Nephron progenitor cell (in vitro differentiated cells): ENCODE results near the gene RASSF7.
A peak's percentile ranks its signal among the peaks of the same experiment; 100 is the strongest.

ENCODE experiments used
- DNase-seq: peaks from one replicate; pipeline ENCODE4 v3.0.0; 2021
- H3K27ac Mint-ChIP-seq: 2 replicates; pipeline ENCODE4 v1.8.0; 2021; ENCODE audit warnings: mild to moderate bottlenecking, moderate library complexity, mixed read lengths
- H3K27me3 Mint-ChIP-seq: 2 replicates; pipeline ENCODE4 v1.8.0; 2021; ENCODE audit warnings: mild to moderate bottlenecking, low read depth, mixed read lengths; ENCODE audit not compliant: poor library complexity
- H3K36me3 Mint-ChIP-seq: 2 replicates; pipeline ENCODE4 v1.8.0; 2021; ENCODE audit warnings: low read depth, mixed read lengths
- H3K4me1 Mint-ChIP-seq: 2 replicates; pipeline ENCODE4 v1.8.0; 2021; ENCODE audit warnings: mixed read lengths
- H3K4me3 Mint-ChIP-seq: 2 replicates; pipeline ENCODE4 v1.8.0; 2021; ENCODE audit warnings: mild to moderate bottlenecking, moderate library complexity, mixed read lengths
- H3K9me3 Mint-ChIP-seq: 2 replicates; pipeline ENCODE4 v1.8.0; 2021; ENCODE audit warnings: mild to moderate bottlenecking, moderate library complexity, mixed read lengths
- TF ChIP-seq, protein P1 (sequence below): fragments of 200-600 bp; sonication (generic); IDR thresholded peaks from 2 replicates; pipeline ENCODE4 v1.5.0; 2021; ENCODE audit warnings: antibody characterized with exemption

The RASSF7 gene

DNA sequence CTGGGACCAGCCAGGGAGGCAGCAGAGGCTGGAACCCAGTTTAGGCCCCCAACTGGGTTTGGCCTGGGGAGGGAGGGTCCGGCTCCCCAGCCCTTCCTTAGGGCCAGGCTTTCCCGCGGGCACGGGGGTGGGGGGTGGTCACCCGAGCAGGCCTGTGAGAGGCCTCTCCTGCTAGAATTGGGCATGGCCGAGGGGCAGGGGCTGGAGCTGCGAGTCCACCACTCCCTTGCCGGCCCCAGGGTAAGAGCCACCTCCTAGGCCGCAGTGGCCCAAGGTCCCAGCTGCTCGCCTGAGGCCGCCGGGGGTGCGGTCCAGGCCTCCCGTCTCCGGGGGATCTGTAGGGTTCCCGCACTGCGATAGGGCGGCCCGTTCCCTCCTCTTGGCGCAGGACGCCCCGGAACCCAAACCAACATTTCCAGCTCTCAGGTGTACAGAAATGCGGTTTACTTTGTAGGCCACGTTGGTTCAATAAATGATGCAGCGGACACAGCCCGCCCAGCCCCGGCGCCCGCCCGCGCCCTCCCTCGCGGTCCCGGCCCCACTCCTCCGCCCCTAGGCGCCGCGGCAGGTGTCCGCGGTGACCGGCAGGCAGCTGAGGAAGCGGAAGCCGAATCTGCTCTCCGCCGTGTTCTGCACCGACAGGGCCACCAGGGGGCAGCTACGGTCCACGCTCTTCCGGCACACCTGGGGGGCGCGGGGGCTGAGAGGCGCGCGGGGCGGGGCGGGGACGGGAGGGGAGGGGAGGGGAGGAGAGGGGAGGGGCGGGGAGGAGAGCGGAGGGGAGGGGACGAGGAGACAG lies 6.1 kb upstream of the RASSF7 start:
- no peaks in the 10 kb centered on the region for H3K9me3 Mint-ChIP-seq

DNA sequence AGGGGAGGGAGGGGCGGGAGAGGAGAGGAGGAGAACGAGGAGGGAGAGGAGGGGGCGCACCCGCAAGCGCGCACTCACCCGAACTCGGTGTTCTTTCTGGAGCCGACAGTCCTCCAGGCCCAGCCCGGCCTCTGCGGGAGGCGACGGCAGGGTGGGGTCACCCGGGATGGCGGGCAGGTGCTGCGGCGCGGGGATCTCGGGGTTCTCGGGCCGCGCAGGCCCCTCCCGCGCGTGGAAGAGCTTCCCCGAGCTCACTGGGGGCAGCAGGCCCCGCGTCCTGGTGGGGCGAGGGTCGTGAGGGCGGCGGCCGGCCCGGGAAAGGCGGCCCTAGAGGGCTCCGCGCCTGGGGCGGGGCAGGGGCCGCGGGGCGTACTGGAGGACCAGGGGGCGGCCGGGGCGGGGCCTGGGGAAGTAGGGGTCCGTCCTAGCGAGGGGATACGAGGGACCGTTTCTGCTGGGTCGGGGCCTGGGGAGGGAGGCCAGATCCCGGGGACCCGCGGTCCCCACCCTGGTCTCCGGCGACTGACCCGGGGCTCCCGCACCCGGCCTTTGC lies 5.5 kb upstream of the RASSF7 start:
- Mint-ChIP-seq H3K27ac (no peak overlapping the region), H3K9me3 (no peaks in the 10 kb centered on the region), H3K27me3 (peaks cover 42% of the 10 kb centered on the region), H3K4me3 (no peak overlapping the region), H3K36me3 (no peaks in the 10 kb centered on the region), H3K4me1 (peaks cover 18% of the 10 kb centered on the region)
- peak; percentile 49 for DNase-seq
- TF ChIP-seq, protein P1, sequence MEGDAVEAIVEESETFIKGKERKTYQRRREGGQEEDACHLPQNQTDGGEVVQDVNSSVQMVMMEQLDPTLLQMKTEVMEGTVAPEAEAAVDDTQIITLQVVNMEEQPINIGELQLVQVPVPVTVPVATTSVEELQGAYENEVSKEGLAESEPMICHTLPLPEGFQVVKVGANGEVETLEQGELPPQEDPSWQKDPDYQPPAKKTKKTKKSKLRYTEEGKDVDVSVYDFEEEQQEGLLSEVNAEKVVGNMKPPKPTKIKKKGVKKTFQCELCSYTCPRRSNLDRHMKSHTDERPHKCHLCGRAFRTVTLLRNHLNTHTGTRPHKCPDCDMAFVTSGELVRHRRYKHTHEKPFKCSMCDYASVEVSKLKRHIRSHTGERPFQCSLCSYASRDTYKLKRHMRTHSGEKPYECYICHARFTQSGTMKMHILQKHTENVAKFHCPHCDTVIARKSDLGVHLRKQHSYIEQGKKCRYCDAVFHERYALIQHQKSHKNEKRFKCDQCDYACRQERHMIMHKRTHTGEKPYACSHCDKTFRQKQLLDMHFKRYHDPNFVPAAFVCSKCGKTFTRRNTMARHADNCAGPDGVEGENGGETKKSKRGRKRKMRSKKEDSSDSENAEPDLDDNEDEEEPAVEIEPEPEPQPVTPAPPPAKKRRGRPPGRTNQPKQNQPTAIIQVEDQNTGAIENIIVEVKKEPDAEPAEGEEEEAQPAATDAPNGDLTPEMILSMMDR: no peak

More for the DNA sequence above, 6.1 kb upstream of the RASSF7 start:
- DNase-seq: peak; percentile 81
- Mint-ChIP-seq H3K27me3 (peaks cover 39% of the 10 kb centered on the region), H3K27ac (no peak overlapping the region), H3K36me3 (no peaks in the 10 kb centered on the region), H3K4me1 (peaks cover 12% of the 10 kb centered on the region), H3K4me3 (no peak overlapping the region)
- TF ChIP-seq, protein P1: peak; percentile 45

DNA sequence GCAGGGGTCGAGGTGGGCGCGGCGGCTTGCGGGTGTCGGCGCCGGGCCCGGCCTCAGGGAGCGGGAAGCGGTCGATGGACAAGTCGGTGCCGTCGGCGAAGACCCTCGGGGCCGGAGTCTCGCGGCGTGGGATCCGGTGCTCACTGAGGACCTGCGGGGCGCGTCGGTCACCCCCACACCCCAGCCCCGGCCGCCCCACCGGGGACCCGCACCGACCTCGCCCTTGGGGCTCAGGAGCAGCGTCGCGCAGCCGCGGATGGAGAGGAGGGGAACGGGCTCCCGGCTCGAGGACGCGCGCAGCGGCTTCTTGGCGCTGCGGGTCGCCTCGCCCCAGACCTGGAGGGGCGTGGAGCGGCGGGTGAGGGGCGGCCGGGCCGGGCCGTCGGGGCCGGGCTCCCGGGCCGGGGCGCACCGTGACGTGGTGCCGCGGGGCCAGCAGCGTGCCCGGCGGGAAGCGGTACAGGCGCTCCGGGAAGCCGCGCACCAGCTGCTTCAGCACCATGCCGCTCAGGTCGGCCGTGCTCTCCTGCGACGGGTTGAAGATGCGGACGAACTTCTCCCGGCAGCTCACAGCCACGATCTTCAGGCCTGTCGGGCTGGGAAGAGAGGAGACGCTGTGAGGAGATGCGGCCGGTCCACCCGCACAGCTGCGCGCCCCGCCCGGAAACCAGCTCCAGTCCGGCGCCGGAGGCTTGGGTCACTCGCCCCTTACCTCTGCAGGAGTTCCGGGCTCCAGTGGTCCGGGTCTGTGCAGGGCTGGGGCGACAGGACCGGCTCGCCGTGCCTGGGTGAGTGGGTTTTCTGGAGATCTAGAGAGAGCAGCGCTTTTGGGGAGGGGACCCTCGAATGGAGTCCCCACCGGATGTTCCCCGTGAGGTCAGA lies 4.7 kb upstream of the RASSF7 start:
- Mint-ChIP-seq H3K4me1 (peaks cover 18% of the 10 kb centered on the region), H3K27me3 (peaks cover 42% of the 10 kb centered on the region), H3K4me3 (peak overlapping the region; percentile 62), H3K27ac (no peak overlapping the region), H3K9me3 (no peaks in the 10 kb centered on the region), H3K36me3 (no peaks in the 10 kb centered on the region)
- TF ChIP-seq, protein P1: no peak
- peak; percentile 41 for DNase-seq

DNA sequence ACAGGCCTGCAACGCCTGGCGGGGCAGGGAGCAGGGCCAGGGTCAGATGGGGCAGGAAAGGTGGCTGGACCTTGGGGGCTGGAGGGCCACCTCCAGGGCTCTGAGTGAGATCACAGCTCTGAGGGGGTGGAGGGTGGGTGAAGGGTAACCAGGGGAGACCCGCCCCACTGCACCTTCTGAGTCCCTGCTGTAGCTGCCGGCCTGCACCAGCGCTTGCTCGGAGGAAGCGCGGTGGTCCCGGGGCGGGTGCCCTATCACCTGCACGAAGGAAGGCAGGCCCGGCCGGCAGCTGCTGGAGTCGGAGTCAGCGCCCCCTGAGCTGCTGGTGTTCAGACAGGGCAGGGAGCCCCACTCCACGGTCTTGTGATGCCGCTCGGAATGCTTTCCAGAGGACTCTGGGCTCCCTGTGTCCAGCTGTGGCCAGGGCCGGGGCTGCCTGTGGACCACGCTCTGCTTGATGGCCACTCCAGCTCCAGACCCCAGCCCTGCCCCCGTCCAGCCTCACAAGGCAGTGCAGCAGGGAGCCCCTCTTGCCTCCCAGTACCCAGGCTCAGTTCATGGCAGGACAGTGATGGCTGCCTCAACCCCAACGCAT lies 4.0 kb upstream of the RASSF7 start:
- Mint-ChIP-seq H3K27me3 (peaks cover 42% of the 10 kb centered on the region), H3K9me3 (no peaks in the 10 kb centered on the region), H3K4me3 (peak overlapping the region; percentile 62), H3K4me1 (peaks cover 18% of the 10 kb centered on the region), H3K36me3 (no peaks in the 10 kb centered on the region), H3K27ac (no peak overlapping the region)
- no peak for DNase-seq
- TF ChIP-seq, protein P1: no peak

DNA sequence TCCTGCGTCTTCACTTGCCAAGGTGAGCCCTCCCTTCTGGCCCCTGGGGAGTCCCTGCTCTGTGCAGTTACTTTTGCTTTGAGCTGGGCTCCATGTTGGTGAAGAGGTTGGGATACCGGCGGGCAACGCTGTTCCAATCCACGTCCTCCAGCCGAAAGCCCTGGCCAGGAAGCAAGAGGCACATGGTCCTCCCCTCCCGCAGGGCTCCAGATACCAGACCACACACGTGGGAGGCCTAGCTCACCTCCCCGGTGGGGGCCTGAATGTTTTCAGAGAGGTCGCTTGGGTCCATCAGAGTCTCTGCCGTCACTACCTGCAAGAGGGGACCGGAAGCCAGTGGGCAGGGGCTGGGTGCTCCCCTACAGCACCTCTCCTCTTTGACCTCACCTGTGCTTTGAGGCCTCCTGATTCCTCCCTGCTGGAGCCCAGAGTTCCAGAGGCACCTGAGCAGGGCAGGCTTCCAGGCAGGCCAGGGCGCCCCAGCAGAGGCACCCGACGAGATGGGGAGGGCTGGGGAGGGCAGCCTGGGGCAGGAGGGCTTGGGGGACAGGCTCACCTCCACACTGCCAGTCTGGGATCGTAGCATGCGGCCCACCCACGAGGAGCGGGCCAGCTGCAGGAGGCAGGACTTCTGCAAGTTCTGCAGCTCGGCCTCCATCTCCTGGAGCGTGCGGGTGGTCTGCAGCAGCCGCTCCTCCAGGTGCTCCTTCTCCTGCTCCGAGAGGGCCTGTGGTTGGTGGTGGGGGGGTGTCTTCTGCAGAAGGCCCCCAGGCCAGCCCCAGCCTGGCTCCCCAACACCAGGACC lies 3.2 kb upstream of the RASSF7 start:
- Mint-ChIP-seq H3K4me1 (peaks cover 18% of the 10 kb centered on the region), H3K9me3 (no peaks in the 10 kb centered on the region), H3K4me3 (no peak overlapping the region), H3K27me3 (peaks cover 42% of the 10 kb centered on the region), H3K36me3 (no peaks in the 10 kb centered on the region), H3K27ac (no peak overlapping the region)
- TF ChIP-seq, protein P1: no peak
- no peak for DNase-seq
